ENCODE data around the gene SCFD2. TPM values are rescaled to one million over a fixed set of nuclear protein-coding genes. Genes with fewer than 3 reads are reported as not detected.
"Not testable (repeated sequence)": the region's sequence is repeated elsewhere in the genome, so short reads cannot be mapped to it uniquely, and the experiment has no call there.

Gene SCFD2
- total RNA-seq, 1 donor from 2014 or later = 18.6 TPM

GRCh38 chr4:53059871-53060270 is 306.0 kb downstream of the SCFD2 start:
- Mint-ChIP-seq H3K36me3 (ENCODE audit: low read depth) (no peaks in the 10 kb centered on the region), H3K27ac (ENCODE audit: unreplicated experiment) (no peak overlapping the region), H3K9me3 (no peaks in the 10 kb centered on the region), H3K27me3 (ENCODE audit: low read depth) (no peaks in the 10 kb centered on the region), H3K4me3 (no peak overlapping the region), H3K4me1 (peaks cover 17% of the 10 kb centered on the region)
- no peak for TF ChIP-seq CTCF (conservative IDR thresholded peaks at IDR 0.05)
- DNase-seq (ENCODE audit: low read depth, low spot score) = no peak

GRCh38 chr4:53059256-53059655 is 306.6 kb downstream of the SCFD2 start:
- Mint-ChIP-seq H3K36me3 (ENCODE audit: low read depth) (no peaks in the 10 kb centered on the region), H3K4me3 (no peak overlapping the region), H3K4me1 (peaks cover 17% of the 10 kb centered on the region), H3K9me3 (no peaks in the 10 kb centered on the region), H3K27me3 (ENCODE audit: low read depth) (no peaks in the 10 kb centered on the region), H3K27ac (ENCODE audit: unreplicated experiment) (no peak overlapping the region)
- DNase-seq (ENCODE audit: low read depth, low spot score) = no peak
- no peak for TF ChIP-seq CTCF (conservative IDR thresholded peaks at IDR 0.05)

- no peaks in the 10 kb centered on the region for H3K36me3 Mint-ChIP-seq (ENCODE audit: low read depth)
- H3K4me3 Mint-ChIP-seq = no peak overlapping the region
Observed at GRCh38 chr4:53057679-53058078, 308.2 kb downstream of the SCFD2 start.

GRCh38 chr4:53057108-53057507 is 308.8 kb downstream of the SCFD2 start:
- H3K9me3 Mint-ChIP-seq; H3K36me3 Mint-ChIP-seq (ENCODE audit: low read depth); H3K27ac Mint-ChIP-seq (ENCODE audit: unreplicated experiment); DNase-seq (ENCODE audit: low read depth, low spot score); H3K4me3 Mint-ChIP-seq; H3K27me3 Mint-ChIP-seq (ENCODE audit: low read depth): not testable (repeated sequence)
- peaks cover 17% of the 10 kb centered on the region for H3K4me1 Mint-ChIP-seq

More at GRCh38 chr4:53057679-53058078, 308.2 kb downstream of the SCFD2 start:
- no peak for TF ChIP-seq CTCF (conservative IDR thresholded peaks at IDR 0.05)
- no peak for DNase-seq (ENCODE audit: low read depth, low spot score)
- H3K27me3 Mint-ChIP-seq (ENCODE audit: low read depth) = no peaks in the 10 kb centered on the region
- peaks cover 17% of the 10 kb centered on the region for H3K4me1 Mint-ChIP-seq
- no peaks in the 10 kb centered on the region for H3K9me3 Mint-ChIP-seq
- no peak overlapping the region for H3K27ac Mint-ChIP-seq (ENCODE audit: unreplicated experiment)

- H3K27ac Mint-ChIP-seq (ENCODE audit: unreplicated experiment) = no peak overlapping the region
- no peaks in the 10 kb centered on the region for H3K36me3 Mint-ChIP-seq (ENCODE audit: low read depth)
- no peak for DNase-seq (ENCODE audit: low read depth, low spot score)
- no peak overlapping the region for H3K4me3 Mint-ChIP-seq
- no peaks in the 10 kb centered on the region for H3K9me3 Mint-ChIP-seq
- TF ChIP-seq CTCF (conservative IDR thresholded peaks at IDR 0.05) = no peak
- no peaks in the 10 kb centered on the region for H3K27me3 Mint-ChIP-seq (ENCODE audit: low read depth)
- H3K4me1 Mint-ChIP-seq = peaks cover 17% of the 10 kb centered on the region
Observed at GRCh38 chr4:53055716-53056403, 310.0 kb downstream of the SCFD2 start.

- H3K9me3 Mint-ChIP-seq = no peaks in the 10 kb centered on the region
- no peak for DNase-seq (ENCODE audit: low read depth, low spot score)
- no peak for TF ChIP-seq CTCF (conservative IDR thresholded peaks at IDR 0.05)
- peaks cover 17% of the 10 kb centered on the region for H3K4me1 Mint-ChIP-seq
- no peak overlapping the region for H3K4me3 Mint-ChIP-seq
- H3K27ac Mint-ChIP-seq (ENCODE audit: unreplicated experiment) = no peak overlapping the region
- no peaks in the 10 kb centered on the region for H3K27me3 Mint-ChIP-seq (ENCODE audit: low read depth)
- no peaks in the 10 kb centered on the region for H3K36me3 Mint-ChIP-seq (ENCODE audit: low read depth)
Observed at GRCh38 chr4:53055274-53055673, 310.6 kb downstream of the SCFD2 start.
